Measurements from ENCODE around the gene LILRB2.

DNA sequence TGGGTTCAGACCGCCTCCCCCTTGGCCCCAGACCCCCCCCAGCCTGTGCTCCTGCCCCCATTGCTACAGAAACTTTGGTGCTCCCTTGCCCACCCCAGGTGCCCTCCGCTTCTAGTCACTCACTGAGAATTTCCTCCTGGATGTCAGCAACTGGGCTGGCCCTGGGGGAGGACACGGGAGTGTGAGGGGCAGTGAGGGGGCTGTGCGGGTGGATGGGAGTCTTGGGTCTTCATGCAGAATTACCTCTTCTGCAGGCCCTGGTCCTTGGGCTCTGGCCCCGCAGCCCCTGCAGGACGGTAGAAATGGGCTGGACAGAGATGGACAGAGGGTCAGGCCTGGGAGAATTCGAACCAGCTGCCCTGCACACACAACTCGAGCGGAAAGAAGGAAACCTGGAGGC, 28.7 kb downstream of the LILRB2 start:
- TF ChIP-seq, protein P1, sequence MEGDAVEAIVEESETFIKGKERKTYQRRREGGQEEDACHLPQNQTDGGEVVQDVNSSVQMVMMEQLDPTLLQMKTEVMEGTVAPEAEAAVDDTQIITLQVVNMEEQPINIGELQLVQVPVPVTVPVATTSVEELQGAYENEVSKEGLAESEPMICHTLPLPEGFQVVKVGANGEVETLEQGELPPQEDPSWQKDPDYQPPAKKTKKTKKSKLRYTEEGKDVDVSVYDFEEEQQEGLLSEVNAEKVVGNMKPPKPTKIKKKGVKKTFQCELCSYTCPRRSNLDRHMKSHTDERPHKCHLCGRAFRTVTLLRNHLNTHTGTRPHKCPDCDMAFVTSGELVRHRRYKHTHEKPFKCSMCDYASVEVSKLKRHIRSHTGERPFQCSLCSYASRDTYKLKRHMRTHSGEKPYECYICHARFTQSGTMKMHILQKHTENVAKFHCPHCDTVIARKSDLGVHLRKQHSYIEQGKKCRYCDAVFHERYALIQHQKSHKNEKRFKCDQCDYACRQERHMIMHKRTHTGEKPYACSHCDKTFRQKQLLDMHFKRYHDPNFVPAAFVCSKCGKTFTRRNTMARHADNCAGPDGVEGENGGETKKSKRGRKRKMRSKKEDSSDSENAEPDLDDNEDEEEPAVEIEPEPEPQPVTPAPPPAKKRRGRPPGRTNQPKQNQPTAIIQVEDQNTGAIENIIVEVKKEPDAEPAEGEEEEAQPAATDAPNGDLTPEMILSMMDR (IDR thresholded peaks at IDR 0.05) = no peak
- TF ChIP-seq POLR2A (IDR thresholded peaks at IDR 0.05) = no peak

All from right lobe of liver (tissue), 4 donors.